ENCODE data around the gene CYB561D2. TPM values are rescaled to one million over a fixed set of nuclear protein-coding genes. Genes with fewer than 3 reads are reported as not detected.

The CYB561D2 gene
- total RNA-seq, result 10 to 100 TPM; 39.6 to 54.0 (median 50.5) TPM
- 41.6 TPM for total RNA-seq (2013)

- peak; percentile 97 to 99 for DNase-seq
- Histone ChIP-seq H3K4me1 (ENCODE audit: control insufficient read depth, insufficient read depth, low read length) (peaks cover 64% of the 10 kb centered on the region), H3K27me3 (ENCODE audit: control insufficient read depth, insufficient read depth, low read length) (no peaks in the 10 kb centered on the region), H3K9me3 (ENCODE audit: control insufficient read depth, insufficient read depth, low read length) (no peaks in the 10 kb centered on the region), H3K36me3 (ENCODE audit: control insufficient read depth, insufficient read depth, low read length) (peaks cover 58% of the 10 kb centered on the region), H3K27ac (ENCODE audit: low read length) (peak within 1 kb of the TSS; percentile 90), H3K4me3 (ENCODE audit: low read length) (peak within 1 kb of the TSS; percentile 86)
- TF ChIP-seq CTCF (IDR thresholded peaks at IDR 0.05), result no peak
- WGBS (ENCODE audit: insufficient coverage), result under 1% methylated on average over 64 of the region's 64 CpGs
- H3K36me3 Mint-ChIP-seq, result no peaks in the 10 kb centered on the region
- no peaks in the 10 kb centered on the region for H3K27me3 Mint-ChIP-seq (ENCODE audit: low read depth in 2 of 2)
- intact Hi-C loops (cut with micrococcal nuclease), result loop anchor here (1.0 to 10.0 kb wide), 3 partner anchors 9 to 1034 kb away; partner anchors contain the start of genes MANF and TMEM115
- H3K9me3 Mint-ChIP-seq, result no peaks in the 10 kb centered on the region
- peak within 1 kb of the TSS; percentile 96 for H3K4me3 Mint-ChIP-seq
- ATAC-seq, result peak; percentile 87 to 95 (median 88)
- H3K4me1 Mint-ChIP-seq, result peaks cover 36 to 68% of the 10 kb centered on the region in 2 donors
- peak within 1 kb of the TSS; percentile 96 to 98 for H3K27ac Mint-ChIP-seq
Observed at GRCh38 chr3:50350527-50351322, at the start of gene CYB561D2, which contains the start of gene NPRL2. CYB561D2 (plus strand) TSS chr3:50350862; CDS start chr3:50351434, 572 bp downstream. NPRL2 (minus strand) TSS chr3:50350775; CDS start chr3:50350652, 123 bp downstream.

- Mint-ChIP-seq H3K4me3 (no peak overlapping the region), H3K27ac (no peak overlapping the region), H3K9me3 (no peaks in the 10 kb centered on the region), H3K36me3 (no peaks in the 10 kb centered on the region), H3K4me1 (peaks cover 18 to 33% of the 10 kb centered on the region in 2 donors), H3K27me3 (ENCODE audit: low read depth in 2 of 2) (no peaks in the 10 kb centered on the region)
- H3K27me3 ChIP-seq (ENCODE audit: control insufficient read depth, insufficient read depth, low read length), result no peaks in the 10 kb centered on the region
- peaks cover 27% of the 10 kb centered on the region for H3K4me1 ChIP-seq (ENCODE audit: control insufficient read depth, insufficient read depth, low read length)
- DNase-seq (no peak), ATAC-seq (no peak)
- H3K9me3 ChIP-seq (ENCODE audit: control insufficient read depth, insufficient read depth, low read length), result no peaks in the 10 kb centered on the region
- intact Hi-C loops (cut with micrococcal nuclease), result no loop called here
- 95% methylated on average over 32 of the region's 32 CpGs for WGBS (ENCODE audit: insufficient coverage)
- no peaks in the 10 kb centered on the region for H3K36me3 ChIP-seq (ENCODE audit: control insufficient read depth, insufficient read depth, low read length)
- TF ChIP-seq CTCF (IDR thresholded peaks at IDR 0.05), result no peak
- H3K4me3 ChIP-seq (ENCODE audit: low read length), result no peak overlapping the region
- no peak overlapping the region for H3K27ac ChIP-seq (ENCODE audit: low read length)
Observed at GRCh38 chr3:50302095-50303012, 48.3 kb upstream of the CYB561D2 start.

GRCh38 chr3:50303013-50303815 lies 47.4 kb upstream of the CYB561D2 start, which contains the start of gene HYAL1:
HYAL1 (minus strand) TSS chr3:50303574; CDS start chr3:50302956, 618 bp downstream.
- no peak for TF ChIP-seq CTCF (IDR thresholded peaks at IDR 0.05)
- H3K9me3 ChIP-seq (ENCODE audit: control insufficient read depth, insufficient read depth, low read length), result no peaks in the 10 kb centered on the region
- no peaks in the 10 kb centered on the region for H3K27me3 ChIP-seq (ENCODE audit: control insufficient read depth, insufficient read depth, low read length)
- no peak within 1 kb of the TSS for H3K27ac ChIP-seq (ENCODE audit: low read length)
- Mint-ChIP-seq H3K4me3 (no peak within 1 kb of the TSS), H3K4me1 (peaks cover 18 to 29% of the 10 kb centered on the region in 2 donors), H3K36me3 (no peaks in the 10 kb centered on the region), H3K27ac (no peak within 1 kb of the TSS), H3K9me3 (no peaks in the 10 kb centered on the region), H3K27me3 (ENCODE audit: low read depth in 2 of 2) (no peaks in the 10 kb centered on the region)
- WGBS (ENCODE audit: insufficient coverage), result 88% methylated on average over 14 of the region's 14 CpGs
- no peak for DNase-seq
- no peak for ATAC-seq
- intact Hi-C loops (cut with micrococcal nuclease), result no loop called here
- peaks cover 22% of the 10 kb centered on the region for H3K4me1 ChIP-seq (ENCODE audit: control insufficient read depth, insufficient read depth, low read length)
- H3K36me3 ChIP-seq (ENCODE audit: control insufficient read depth, insufficient read depth, low read length), result no peaks in the 10 kb centered on the region
- H3K4me3 ChIP-seq (ENCODE audit: low read length), result no peak within 1 kb of the TSS
